GM12891 (cell line): ENCODE measurements around the gene BTG4.

Source experiments
- POLR2A ChIP-seq: IDR thresholded peaks from 2 replicates; pipeline ENCODE4 v1.6.1; 2011; ENCODE audit warnings: low read depth, low read length, control low read depth
- POLR2AphosphoS5 ChIP-seq: IDR thresholded peaks from 2 replicates; pipeline ENCODE4 v1.6.1; 2011; ENCODE audit warnings: low read depth, low read length, control low read depth
- POU2F2 ChIP-seq: IDR thresholded peaks from 2 replicates; pipeline ENCODE4 v1.6.1; 2011; ENCODE audit warnings: low read depth, mild to moderate bottlenecking, control low read depth, low read length, moderate library complexity
- SPI1 ChIP-seq: IDR thresholded peaks from 2 replicates; pipeline ENCODE4 v1.6.1; 2011; ENCODE audit warnings: low read depth, low read length, control low read depth
- TAF1 ChIP-seq: IDR thresholded peaks from 2 replicates; pipeline ENCODE4 v1.6.1; 2011; ENCODE audit warnings: low read depth, low read length, control low read depth

GRCh38 chr11:111490496-111490895 lies 21.7 kb downstream of the BTG4 start:
- TF ChIP-seq POLR2A (no peak), TAF1 (no peak), POLR2AphosphoS5 (no peak), POU2F2 (no peak), SPI1 (no peak)
